Inflammatory macrophage (primary cell): ENCODE results near the gene CENPQ.
"Not testable (repeated sequence)": the region's sequence is repeated elsewhere in the genome, so short reads cannot be mapped to it uniquely, and the experiment has no call there.

Source experiments
- DNase-seq, 2 donors: peaks; one replicate each; pipeline ENCODE4 v3.0.0-alpha.2; 2020 to 2022
- total RNA-seq, 18 experiments: gene quantifications; one replicate each; lab custom pipeline; 2026; ENCODE audit warnings: mixed read lengths in 6 of 18, inconsistent platforms in 2 of 18; lab: John Stamatoyannopoulos, UW

CENPQ gene, protein sequence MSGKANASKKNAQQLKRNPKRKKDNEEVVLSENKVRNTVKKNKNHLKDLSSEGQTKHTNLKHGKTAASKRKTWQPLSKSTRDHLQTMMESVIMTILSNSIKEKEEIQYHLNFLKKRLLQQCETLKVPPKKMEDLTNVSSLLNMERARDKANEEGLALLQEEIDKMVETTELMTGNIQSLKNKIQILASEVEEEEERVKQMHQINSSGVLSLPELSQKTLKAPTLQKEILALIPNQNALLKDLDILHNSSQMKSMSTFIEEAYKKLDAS
- total RNA-seq, result 3.1 to 17.0 (median 9.4) reads per million in 18 experiments

DNA sequence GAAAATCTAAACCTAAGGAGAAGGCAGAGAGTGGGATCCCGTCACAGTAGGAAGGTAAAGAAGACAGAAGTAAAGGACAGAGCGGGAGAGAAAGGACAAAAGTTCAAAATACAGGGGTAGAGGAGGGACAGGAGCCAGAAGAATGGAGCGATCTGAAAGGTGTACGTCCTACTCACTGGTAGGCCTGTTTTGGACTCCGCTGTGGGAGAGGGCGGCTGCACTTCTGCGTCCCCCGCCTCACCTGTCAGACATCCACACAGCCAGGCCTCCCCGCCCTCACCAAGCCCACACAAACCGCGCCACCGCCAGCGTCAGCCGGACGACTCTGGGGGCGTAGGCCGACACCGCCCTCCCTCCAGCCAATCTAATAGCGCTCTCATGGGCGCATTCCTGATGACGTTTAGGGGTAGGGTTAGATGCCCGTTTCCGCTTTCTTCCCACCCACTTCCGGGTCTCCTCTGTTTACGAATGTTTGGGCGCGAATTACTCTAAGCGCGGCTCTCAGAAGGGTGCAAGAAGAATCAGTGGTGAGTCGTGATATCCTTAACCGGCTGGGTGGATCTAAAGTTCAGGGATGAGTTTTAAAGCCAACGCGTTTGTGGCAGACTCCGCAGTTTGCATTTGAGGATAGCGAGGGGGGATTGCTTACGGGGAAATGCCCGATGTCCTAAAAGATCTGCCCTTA, at the start of gene CENPQ, which contains the start of gene MMUT:
CENPQ (plus strand) TSS at position 444 of the 685 bp plus-strand sequence. CDS start 6,807 bp downstream, outside the sequence.
MMUT (minus strand) TSS at position 327 of the 685 bp plus-strand sequence. CDS start 3,787 bp downstream, outside the sequence.
- peak; percentile 95 for DNase-seq

GRCh38 chr6:49415358-49415757, 47.8 kb upstream of the CENPQ start:
- no peak for DNase-seq

DNA sequence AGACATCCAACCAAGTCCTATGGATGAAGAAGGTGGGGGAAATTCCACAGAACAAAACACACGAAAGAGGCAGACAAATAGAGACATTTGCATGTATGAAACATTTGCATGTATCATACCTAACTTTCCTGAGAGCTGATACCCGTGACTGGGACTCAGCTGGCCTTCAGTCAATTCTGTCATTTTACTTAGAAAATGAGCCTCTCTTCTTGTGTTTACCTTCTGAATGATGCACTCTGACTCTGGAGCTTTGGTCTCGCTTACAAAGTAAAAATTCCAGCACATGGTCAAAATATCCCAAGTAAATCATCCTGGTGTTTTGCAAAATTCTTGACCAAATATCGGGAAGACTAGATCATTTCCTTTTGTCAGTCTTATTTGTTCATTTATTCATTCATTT, 47.0 kb upstream of the CENPQ start:
- DNase-seq, result no peak

GRCh38 chr6:49423817-49424216, 39.4 kb upstream of the CENPQ start:
- DNase-seq, result no peak

GRCh38 chr6:49430187-49430586, 33.0 kb upstream of the CENPQ start:
- no peak for DNase-seq

GRCh38 chr6:49430866-49431265, 32.3 kb upstream of the CENPQ start:
- DNase-seq, result no peak

- DNase-seq, result no peak
These were observed 9.9 kb upstream of the CENPQ start for GRCh38 chr6:49453221-49453620.

DNA sequence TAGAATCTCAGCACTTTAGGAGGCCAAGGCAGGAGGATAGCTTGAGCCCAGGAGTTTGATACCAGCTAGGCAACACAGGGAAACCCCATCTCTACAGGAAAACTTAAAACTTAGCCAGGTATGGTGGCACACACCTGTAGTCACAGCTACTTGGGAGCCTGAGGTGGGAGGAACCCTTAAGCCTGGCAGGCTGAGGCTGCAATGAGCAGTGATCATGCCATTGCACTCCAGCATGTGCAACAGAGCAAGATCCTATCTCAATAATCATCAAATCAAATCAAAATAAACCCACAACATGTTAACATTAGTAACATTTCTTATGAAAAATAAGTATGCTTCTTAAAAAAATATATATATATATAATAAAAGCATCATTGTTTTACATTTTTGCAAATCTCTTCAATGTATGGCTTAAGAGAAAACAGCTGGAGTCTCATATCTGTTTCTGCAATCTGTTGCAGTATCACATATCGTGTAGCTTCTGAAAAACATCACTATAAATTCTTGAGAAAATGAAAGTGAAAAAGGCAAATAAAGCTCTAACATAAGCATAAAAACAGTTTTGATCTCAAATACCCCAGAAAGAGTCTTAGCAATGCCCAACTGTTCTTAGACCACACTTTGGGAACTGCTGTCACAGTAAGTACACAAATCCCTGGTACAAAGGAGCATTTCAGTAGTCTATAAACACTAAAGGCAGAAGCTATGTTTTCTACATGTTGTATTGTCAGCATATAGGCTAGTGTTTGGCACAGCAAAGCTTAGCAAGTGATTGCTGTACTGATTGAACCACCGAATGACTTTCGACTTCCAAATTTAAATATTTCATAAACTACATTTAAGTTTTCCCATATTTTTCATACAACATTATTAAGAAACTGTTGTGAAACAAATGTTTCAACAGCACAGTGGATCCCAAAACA, 8.1 kb upstream of the CENPQ start:
- no peak for DNase-seq

GRCh38 chr6:49457771-49458170, 5.4 kb upstream of the CENPQ start:
- no peak for DNase-seq

- DNase-seq, result no peak
These were observed 1.1 kb upstream of the CENPQ start for GRCh38 chr6:49462071-49462470.

GRCh38 chr6:49462599-49462926, 607 bp upstream of the CENPQ start:
- no peak for DNase-seq

GRCh38 chr6:49463612-49463967, 420 bp downstream of the CENPQ start:
- no peak for DNase-seq

GRCh38 chr6:49464691-49465090, 1.5 kb downstream of the CENPQ start:
- DNase-seq, result no peak

GRCh38 chr6:49468042-49468441, 4.9 kb downstream of the CENPQ start:
- no peak for DNase-seq

DNA sequence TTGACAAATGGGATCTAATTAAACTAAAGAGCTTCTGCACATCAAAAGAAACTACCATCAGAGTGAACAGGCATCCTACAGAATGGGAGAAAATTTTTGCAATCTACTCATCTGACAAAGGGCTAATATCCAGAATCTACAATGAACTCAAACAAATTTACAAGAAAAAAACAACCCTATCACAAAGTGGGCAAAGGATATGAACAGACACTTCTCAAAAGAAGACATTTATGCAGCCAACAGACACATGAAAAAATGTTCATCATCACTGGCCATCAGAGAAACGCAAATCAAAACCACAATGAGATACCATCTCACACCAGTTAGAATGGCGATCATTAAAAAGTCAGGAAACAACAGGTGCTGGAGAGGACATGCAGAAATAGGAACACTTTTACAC, 13.4 kb downstream of the CENPQ start:
- not testable (repeated sequence) for DNase-seq

DNA sequence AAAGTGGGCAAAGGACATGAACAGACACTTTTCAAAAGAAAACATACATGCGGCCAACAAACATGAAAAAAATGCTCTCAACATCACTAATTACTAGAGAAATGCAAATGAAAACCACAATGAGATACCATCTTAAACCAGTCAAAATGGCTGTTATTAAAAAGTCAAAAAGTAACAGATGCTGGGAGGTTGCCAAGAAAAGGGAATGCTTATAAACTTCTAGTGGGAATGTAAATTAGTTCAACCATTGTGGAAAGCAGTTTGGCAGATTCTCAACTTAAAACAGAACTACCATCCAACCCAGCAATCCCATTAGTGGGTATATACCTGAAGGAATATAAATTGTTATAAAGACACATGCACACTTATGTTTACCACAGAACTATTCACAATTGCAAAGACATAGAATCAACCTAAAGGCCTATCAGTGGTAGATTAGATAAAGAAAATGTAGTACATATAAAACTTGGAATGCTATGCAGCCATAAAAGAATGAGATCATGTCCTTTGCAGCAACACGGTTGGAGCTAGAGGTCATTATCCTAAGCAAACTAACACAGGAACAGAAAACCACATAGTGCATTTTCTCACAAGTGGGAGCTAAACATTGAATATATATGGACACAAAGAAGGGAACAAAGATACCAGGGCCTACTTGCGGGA, 16.3 kb downstream of the CENPQ start:
- DNase-seq, result no peak

DNA sequence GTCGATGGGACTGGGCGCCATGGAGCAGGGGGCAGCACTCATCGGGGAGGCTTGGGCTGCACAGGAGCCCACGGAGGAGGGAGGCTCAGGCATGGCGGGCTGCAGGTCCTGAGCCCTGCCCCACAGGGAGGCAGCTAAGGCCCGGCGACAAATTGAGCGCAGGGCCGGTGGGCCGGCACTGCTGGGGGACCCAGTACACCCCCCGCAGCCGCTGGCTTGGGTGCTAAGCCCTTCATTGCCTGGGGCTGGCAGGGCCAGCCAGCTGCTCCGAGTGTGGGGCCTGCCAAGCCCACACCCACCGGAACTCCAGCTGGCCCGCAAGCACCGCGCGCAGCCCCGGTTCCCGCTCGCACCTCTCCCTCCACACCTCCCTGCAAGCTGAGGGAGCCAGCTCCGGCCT, 18.7 kb downstream of the CENPQ start:
- DNase-seq, result not testable (repeated sequence)

- not testable (repeated sequence) for DNase-seq
These were observed 20.2 kb downstream of the CENPQ start for GRCh38 chr6:49483380-49483779.

- no peak for DNase-seq
These were observed 27.5 kb downstream of the CENPQ start for GRCh38 chr6:49490633-49491032.

DNA sequence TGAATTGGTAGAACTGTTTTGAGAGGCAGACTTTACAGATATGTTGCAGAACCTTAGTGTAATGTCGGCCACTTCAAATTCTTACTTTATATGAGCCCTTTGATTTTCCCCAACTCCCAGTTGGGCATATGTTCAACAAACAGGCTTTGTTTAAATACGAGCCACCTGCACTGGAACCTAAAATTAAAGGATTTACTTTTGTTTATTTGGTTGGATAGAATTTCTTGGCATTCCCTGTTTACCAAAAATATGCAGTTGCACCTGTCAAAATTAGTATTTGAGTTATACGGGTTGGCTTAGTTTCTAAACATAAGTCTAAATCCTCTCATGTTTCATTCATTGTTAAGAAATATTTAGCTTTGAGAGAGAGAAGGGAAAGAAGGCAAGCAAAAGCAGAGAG, 34.1 kb downstream of the CENPQ start:
- no peak for DNase-seq

DNA sequence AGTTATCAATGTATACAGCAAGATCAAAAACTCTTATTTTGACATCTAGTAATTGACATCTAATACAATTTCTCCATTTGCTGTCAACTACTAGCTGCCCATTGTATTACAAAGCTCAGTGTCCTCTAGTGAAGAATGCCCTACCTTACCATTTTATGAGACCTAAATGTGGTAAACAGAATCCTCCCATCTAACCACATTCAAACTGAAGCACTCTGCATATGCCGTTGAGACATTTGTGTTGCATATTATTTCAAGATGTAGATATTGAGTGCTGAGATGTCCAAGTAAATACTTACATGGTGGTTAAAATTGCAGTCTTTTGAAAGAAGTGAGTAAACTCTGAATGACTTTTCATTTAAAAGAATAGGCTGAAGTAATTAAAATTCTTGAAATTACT, 36.0 kb downstream of the CENPQ start:
- no peak for DNase-seq

DNA sequence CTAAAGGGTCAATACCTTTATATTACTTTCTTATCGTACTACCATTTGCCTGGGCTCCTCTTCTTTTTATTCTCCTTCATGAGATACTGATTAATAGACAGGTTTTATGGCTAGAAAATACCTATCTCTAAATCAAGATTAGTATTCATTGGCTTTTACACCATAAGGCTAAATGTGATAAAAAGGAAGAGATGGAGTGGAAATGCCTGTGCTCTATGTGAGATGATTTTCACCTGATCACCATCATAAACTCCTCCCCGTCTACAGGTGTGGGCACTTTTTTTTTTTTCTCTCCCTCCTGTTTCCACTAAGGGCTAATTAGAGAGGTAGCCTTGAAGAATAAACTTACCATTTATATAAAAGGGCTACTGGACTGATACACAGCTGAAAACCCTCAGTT, 36.5 kb downstream of the CENPQ start, which contains the start of gene GLYATL3:
GLYATL3 (plus strand) TSS at position 301 of the 400 bp plus-strand sequence. CDS start 12,068 bp downstream, outside the sequence.
- no peak for DNase-seq

DNA sequence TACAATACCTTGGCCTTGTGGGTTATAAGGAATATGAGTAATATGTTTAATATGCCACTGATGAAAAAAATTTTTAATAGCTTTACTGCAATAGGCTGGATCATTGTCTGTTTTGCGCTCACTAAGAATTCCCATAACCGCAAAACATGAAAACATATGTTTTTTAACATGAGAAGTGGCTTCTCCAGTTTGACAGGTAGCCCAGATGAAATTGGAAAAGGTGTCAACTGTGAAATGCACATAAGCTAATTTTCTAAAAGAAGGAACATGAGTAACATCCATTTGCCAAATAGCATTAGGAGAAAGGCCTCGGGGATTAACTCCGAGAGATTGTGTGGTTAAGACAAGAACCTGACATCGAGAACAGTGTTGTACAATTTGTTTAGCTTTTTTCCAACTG, 41.5 kb downstream of the CENPQ start:
- no peak for DNase-seq
